OCI-LY1 (cell line): Measurements from ENCODE around the gene ALDH1L1.

ENCODE experiments used
- H2AFZ ChIP-seq: fragments of 200-600 bp; sonication (generic), shearing (Covaris generic); 2 replicates; pipeline ENCODE4 v1.6.0; 2014; ENCODE audit warnings: antibody characterized with exemption, mild to moderate bottlenecking, low read length
- H3F3A ChIP-seq: fragments of 200-600 bp; sonication (generic), shearing (Covaris generic); 2 replicates; pipeline ENCODE4 v1.6.0; 2014; ENCODE audit warnings: mild to moderate bottlenecking, antibody characterized with exemption, low read length, moderate library complexity; ENCODE audit not compliant: insufficient read depth
- H3K27ac ChIP-seq: fragments of 200-600 bp; sonication (generic); 2 replicates; pipeline ENCODE4 v1.5.1; 2014; ENCODE audit warnings: low read length, mixed run types, mild to moderate bottlenecking, low read depth; ENCODE audit not compliant: poor library complexity, severe bottlenecking
- H3K27me3 ChIP-seq: fragments of 200-600 bp; sonication (generic); 2 replicates; pipeline ENCODE4 v1.6.0; 2014; ENCODE audit warnings: antibody characterized with exemption, mild to moderate bottlenecking, low read length, moderate library complexity; ENCODE audit not compliant: insufficient read depth
- H3K36me3 ChIP-seq: fragments of 200-600 bp; sonication (generic); 2 replicates; pipeline ENCODE4 v1.6.1; 2014; ENCODE audit warnings: mild to moderate bottlenecking, antibody characterized with exemption, low read length, moderate library complexity, mixed read lengths; ENCODE audit not compliant: insufficient read depth
- H3K4me1 ChIP-seq: fragments of 200-600 bp; sonication (generic); 2 replicates; pipeline ENCODE4 v1.5.1; 2014; ENCODE audit warnings: mild to moderate bottlenecking, low read length, moderate library complexity; ENCODE audit not compliant: insufficient read depth, severe bottlenecking
- H3K4me2 ChIP-seq: fragments of 200-600 bp; sonication (generic), shearing (Covaris generic); 2 replicates; pipeline ENCODE4 v1.6.1; 2014; ENCODE audit warnings: low read length
- H3K4me3 ChIP-seq: fragments of 200-600 bp; sonication (generic); 2 replicates; pipeline ENCODE4 v1.5.1; 2014; ENCODE audit warnings: low read length, low read depth, mild to moderate bottlenecking, mixed read lengths; ENCODE audit not compliant: poor library complexity, severe bottlenecking
- H3K79me2 ChIP-seq: fragments of 200-600 bp; shearing (Covaris generic); 2 replicates; pipeline ENCODE4 v1.6.1; 2016; ENCODE audit warnings: mixed run types, low read length, mixed read lengths; ENCODE audit not compliant: insufficient read depth
- H3K9ac ChIP-seq: fragments of 200-600 bp; sonication (generic), shearing (Covaris generic); 2 replicates; pipeline ENCODE4 v1.6.1; 2014; ENCODE audit warnings: mild to moderate bottlenecking, low read length, mixed read lengths
- H3K9me2 ChIP-seq: fragments of 200-600 bp; sonication (generic), shearing (Covaris generic); 2 replicates; pipeline ENCODE4 v1.6.1; 2014; ENCODE audit warnings: low read depth, mild to moderate bottlenecking, low read length, mixed read lengths
- H3K9me3 ChIP-seq: fragments of 200-600 bp; shearing (Covaris generic); 2 replicates; pipeline ENCODE4 v1.6.1; 2014; ENCODE audit warnings: low read length, mixed read lengths
- H4K20me1 ChIP-seq: fragments of 200-600 bp; sonication (generic), shearing (Covaris generic); 2 replicates; pipeline ENCODE4 v1.6.0; 2016; ENCODE audit warnings: mild to moderate bottlenecking, low read length; ENCODE audit not compliant: insufficient read depth
- CTCF ChIP-seq: fragments of 200-600 bp; sonication (generic), shearing (Covaris generic); IDR thresholded peaks from 2 replicates; pipeline ENCODE4 v1.5.1; 2017; ENCODE audit warnings: mild to moderate bottlenecking, antibody characterized with exemption, low read length, moderate library complexity, mixed read lengths
- EZH2 ChIP-seq: fragments of 200-600 bp; sonication (generic), shearing (Covaris generic); IDR thresholded peaks from 2 replicates; pipeline ENCODE4 v1.8.0; 2017; ENCODE audit warnings: borderline replicate concordance, mixed run types, mild to moderate bottlenecking, antibody characterized with exemption, low read length, moderate library complexity, mixed read lengths

Gene ALDH1L1

DNA sequence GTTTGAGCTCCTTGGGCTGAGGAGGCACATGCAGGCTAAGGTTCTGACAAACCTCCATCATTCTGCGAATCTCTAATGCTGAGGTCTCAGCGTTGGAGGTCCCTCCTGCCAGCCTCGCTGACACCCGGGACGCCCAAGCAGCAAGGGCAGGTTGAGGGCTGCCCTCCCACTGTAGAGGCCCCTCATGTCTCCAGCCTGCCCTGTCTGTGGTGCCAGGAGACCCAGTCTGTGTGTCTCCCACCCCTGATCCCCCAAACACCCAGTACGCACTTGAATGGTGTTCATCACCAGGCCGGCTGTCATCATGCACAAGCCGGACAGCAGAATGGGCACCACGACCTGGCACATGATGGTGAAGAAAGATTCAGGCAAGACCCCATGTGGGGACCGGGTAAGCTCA is 124.3 kb downstream of the ALDH1L1 start:
- no peak overlapping the region for H3K27ac ChIP-seq
- no peaks in the 10 kb centered on the region for H3K4me1 ChIP-seq
- H2AFZ ChIP-seq = no peak overlapping the region
- H3K79me2 ChIP-seq = no peaks in the 10 kb centered on the region
- no peaks in the 10 kb centered on the region for H3K36me3 ChIP-seq
- TF ChIP-seq EZH2 = no peak
- no peak for TF ChIP-seq CTCF
- H3K27me3 ChIP-seq = no peaks in the 10 kb centered on the region
- no peak overlapping the region for H3K9ac ChIP-seq
- H3K4me3 ChIP-seq = no peak overlapping the region
- no peaks in the 10 kb centered on the region for H4K20me1 ChIP-seq
- H3K9me2 ChIP-seq = no peaks in the 10 kb centered on the region
- no peaks in the 10 kb centered on the region for H3F3A ChIP-seq
- no peaks in the 10 kb centered on the region for H3K9me3 ChIP-seq
- H3K4me2 ChIP-seq = no peak overlapping the region

DNA sequence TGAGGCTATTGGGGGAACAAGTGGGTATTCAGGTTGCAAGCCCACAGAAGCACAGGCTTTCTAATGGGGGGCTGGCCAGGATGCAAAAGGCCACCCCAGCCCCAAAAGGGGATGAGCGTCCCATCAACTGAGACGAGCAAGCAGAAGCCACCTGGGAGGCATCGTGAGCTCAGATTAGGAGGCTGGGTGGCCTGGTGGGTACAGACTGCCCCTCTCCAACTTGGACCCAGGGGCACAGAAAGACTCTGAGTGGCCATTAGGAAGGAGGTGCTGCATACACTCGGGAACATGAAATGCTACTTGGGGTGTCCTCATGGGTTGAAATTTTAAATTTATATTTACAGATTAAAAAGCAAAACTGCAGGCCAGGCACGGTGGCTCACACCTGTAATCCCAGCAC is 125.5 kb downstream of the ALDH1L1 start:
- Histone ChIP-seq H3K9me3 (no peaks in the 10 kb centered on the region), H3K4me2 (no peak overlapping the region), H3K79me2 (no peaks in the 10 kb centered on the region), H3K4me1 (no peaks in the 10 kb centered on the region), H3K36me3 (no peaks in the 10 kb centered on the region), H2AFZ (no peak overlapping the region), H3K4me3 (no peak overlapping the region), H4K20me1 (no peaks in the 10 kb centered on the region), H3F3A (no peaks in the 10 kb centered on the region), H3K27ac (no peak overlapping the region), H3K9me2 (no peaks in the 10 kb centered on the region), H3K27me3 (no peaks in the 10 kb centered on the region), H3K9ac (no peak overlapping the region)
- TF ChIP-seq CTCF (no peak), EZH2 (no peak)

DNA sequence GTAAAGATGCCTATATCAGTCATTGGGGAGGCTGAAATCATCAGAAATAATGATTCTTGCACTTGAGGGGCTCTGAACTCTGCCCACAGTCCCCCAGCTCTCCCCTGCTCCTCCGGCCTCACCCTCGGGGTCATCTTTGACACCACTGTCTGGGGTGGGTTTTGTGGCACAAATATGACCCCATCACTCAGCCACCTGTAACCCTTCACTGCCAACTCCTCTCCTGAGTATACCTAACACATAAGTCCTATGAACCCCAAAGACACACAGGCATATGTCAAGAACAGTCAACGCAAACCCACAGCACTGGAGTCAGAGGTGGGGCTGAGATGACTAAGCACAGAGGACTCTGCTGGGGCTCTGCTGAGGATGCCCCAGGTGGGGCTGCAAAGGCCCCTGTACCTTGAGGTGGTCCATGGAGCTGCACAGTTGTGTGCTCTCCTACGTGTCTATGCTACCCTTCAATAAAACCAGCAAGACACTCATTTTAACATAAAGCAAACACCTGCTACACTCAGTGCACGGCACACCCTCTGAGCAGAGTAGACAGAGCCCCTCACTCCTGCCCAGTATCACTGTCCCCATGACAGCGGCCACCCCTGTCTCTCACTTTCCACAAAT is 126.3 kb downstream of the ALDH1L1 start:
- Histone ChIP-seq H3K9me3 (no peaks in the 10 kb centered on the region), H3K9me2 (no peaks in the 10 kb centered on the region), H3K79me2 (no peaks in the 10 kb centered on the region), H3K4me3 (no peak overlapping the region), H3F3A (no peaks in the 10 kb centered on the region), H4K20me1 (no peaks in the 10 kb centered on the region), H3K27me3 (no peaks in the 10 kb centered on the region), H3K9ac (no peak overlapping the region), H3K4me2 (no peak overlapping the region), H3K4me1 (no peaks in the 10 kb centered on the region), H3K36me3 (no peaks in the 10 kb centered on the region), H2AFZ (no peak overlapping the region), H3K27ac (no peak overlapping the region)
- no peak for TF ChIP-seq CTCF
- no peak for TF ChIP-seq EZH2
